ENCODE results near the gene DLG5.

The DLG5 gene

GRCh38 chr10:77846718-77847311 is 79.7 kb downstream of the DLG5 start:
- no peak overlapping the region for H3K4me3 ChIP-seq (ENCODE audit: insufficient read depth, low read depth, low read length, poor library complexity, severe bottlenecking)
- H3K36me3 ChIP-seq (ENCODE audit: control insufficient read depth, insufficient read depth, low read length), result no peaks in the 10 kb centered on the region
- H3K27ac ChIP-seq (ENCODE audit: insufficient read depth, low read length, poor library complexity, severe bottlenecking), result no peak overlapping the region
- no peaks in the 10 kb centered on the region for H3K27me3 ChIP-seq (replicated peaks; ENCODE audit: control insufficient read depth, insufficient read depth, low read length, poor library complexity, severe bottlenecking)
- H3K4me1 ChIP-seq (ENCODE audit: control insufficient read depth, insufficient read depth, low read length, poor library complexity, severe bottlenecking), result peaks cover 3% of the 10 kb centered on the region
- peak; percentile 19 to 43 (median 36) for DNase-seq
- no peaks in the 10 kb centered on the region for H3K9me3 ChIP-seq (ENCODE audit: control insufficient read depth, low read length)

- H3K27ac ChIP-seq (ENCODE audit: insufficient read depth, low read length, poor library complexity, severe bottlenecking), result no peak overlapping the region
- H3K4me1 ChIP-seq (ENCODE audit: control insufficient read depth, insufficient read depth, low read length, poor library complexity, severe bottlenecking), result peaks cover 3% of the 10 kb centered on the region
- H3K27me3 ChIP-seq (replicated peaks; ENCODE audit: control insufficient read depth, insufficient read depth, low read length, poor library complexity, severe bottlenecking), result no peaks in the 10 kb centered on the region
- no peak for DNase-seq
- H3K4me3 ChIP-seq (ENCODE audit: insufficient read depth, low read depth, low read length, poor library complexity, severe bottlenecking), result no peak overlapping the region
- H3K36me3 ChIP-seq (ENCODE audit: control insufficient read depth, insufficient read depth, low read length), result no peaks in the 10 kb centered on the region
- H3K9me3 ChIP-seq (ENCODE audit: control insufficient read depth, low read length), result no peaks in the 10 kb centered on the region
Measured at GRCh38 chr10:77845451-77845850, 81.1 kb downstream of the DLG5 start.

- H3K4me1 ChIP-seq (ENCODE audit: control insufficient read depth, insufficient read depth, low read length, poor library complexity, severe bottlenecking), result peaks cover 3% of the 10 kb centered on the region
- H3K36me3 ChIP-seq (ENCODE audit: control insufficient read depth, insufficient read depth, low read length), result no peaks in the 10 kb centered on the region
- DNase-seq, result no peak
- no peaks in the 10 kb centered on the region for H3K27me3 ChIP-seq (replicated peaks; ENCODE audit: control insufficient read depth, insufficient read depth, low read length, poor library complexity, severe bottlenecking)
- no peak overlapping the region for H3K27ac ChIP-seq (ENCODE audit: insufficient read depth, low read length, poor library complexity, severe bottlenecking)
- H3K9me3 ChIP-seq (ENCODE audit: control insufficient read depth, low read length), result no peaks in the 10 kb centered on the region
- H3K4me3 ChIP-seq (ENCODE audit: insufficient read depth, low read depth, low read length, poor library complexity, severe bottlenecking), result no peak overlapping the region
Measured at GRCh38 chr10:77844713-77845445, 81.7 kb downstream of the DLG5 start.

GRCh38 chr10:77844177-77844576 is 82.4 kb downstream of the DLG5 start:
- Histone ChIP-seq H3K9me3 (ENCODE audit: control insufficient read depth, low read length) (no peaks in the 10 kb centered on the region), H3K36me3 (ENCODE audit: control insufficient read depth, insufficient read depth, low read length) (no peaks in the 10 kb centered on the region)

GRCh38 chr10:77843264-77843663 is 83.3 kb downstream of the DLG5 start:
- Histone ChIP-seq H3K36me3 (ENCODE audit: control insufficient read depth, insufficient read depth, low read length) (no peaks in the 10 kb centered on the region), H3K4me3 (ENCODE audit: insufficient read depth, low read depth, low read length, poor library complexity, severe bottlenecking) (no peak overlapping the region), H3K9me3 (ENCODE audit: control insufficient read depth, low read length) (no peaks in the 10 kb centered on the region), H3K27me3 (replicated peaks; ENCODE audit: control insufficient read depth, insufficient read depth, low read length, poor library complexity, severe bottlenecking) (no peaks in the 10 kb centered on the region), H3K4me1 (ENCODE audit: control insufficient read depth, insufficient read depth, low read length, poor library complexity, severe bottlenecking) (peaks cover 3% of the 10 kb centered on the region), H3K27ac (ENCODE audit: insufficient read depth, low read length, poor library complexity, severe bottlenecking) (no peak overlapping the region)
- DNase-seq, result no peak

More at GRCh38 chr10:77844177-77844576, 82.4 kb downstream of the DLG5 start:
- H3K4me3 ChIP-seq (ENCODE audit: insufficient read depth, low read depth, low read length, poor library complexity, severe bottlenecking), result no peak overlapping the region
- no peak overlapping the region for H3K27ac ChIP-seq (ENCODE audit: insufficient read depth, low read length, poor library complexity, severe bottlenecking)
- no peak for DNase-seq
- H3K27me3 ChIP-seq (replicated peaks; ENCODE audit: control insufficient read depth, insufficient read depth, low read length, poor library complexity, severe bottlenecking), result no peaks in the 10 kb centered on the region
- peaks cover 3% of the 10 kb centered on the region for H3K4me1 ChIP-seq (ENCODE audit: control insufficient read depth, insufficient read depth, low read length, poor library complexity, severe bottlenecking)

GRCh38 chr10:77842652-77843212 is 83.8 kb downstream of the DLG5 start:
- Histone ChIP-seq H3K4me3 (ENCODE audit: insufficient read depth, low read depth, low read length, poor library complexity, severe bottlenecking) (no peak overlapping the region), H3K9me3 (ENCODE audit: control insufficient read depth, low read length) (no peaks in the 10 kb centered on the region)

GRCh38 chr10:77841711-77842375 is 84.7 kb downstream of the DLG5 start:
- H3K36me3 ChIP-seq (ENCODE audit: control insufficient read depth, insufficient read depth, low read length), result no peaks in the 10 kb centered on the region
- H3K9me3 ChIP-seq (ENCODE audit: control insufficient read depth, low read length), result no peaks in the 10 kb centered on the region
- DNase-seq, result no peak
- no peaks in the 10 kb centered on the region for H3K27me3 ChIP-seq (replicated peaks; ENCODE audit: control insufficient read depth, insufficient read depth, low read length, poor library complexity, severe bottlenecking)
- no peak overlapping the region for H3K27ac ChIP-seq (ENCODE audit: insufficient read depth, low read length, poor library complexity, severe bottlenecking)
- H3K4me1 ChIP-seq (ENCODE audit: control insufficient read depth, insufficient read depth, low read length, poor library complexity, severe bottlenecking), result peaks cover 14% of the 10 kb centered on the region
- H3K4me3 ChIP-seq (ENCODE audit: insufficient read depth, low read depth, low read length, poor library complexity, severe bottlenecking), result no peak overlapping the region

More at GRCh38 chr10:77842652-77843212, 83.8 kb downstream of the DLG5 start:
- no peak overlapping the region for H3K27ac ChIP-seq (ENCODE audit: insufficient read depth, low read length, poor library complexity, severe bottlenecking)
- peaks cover 7% of the 10 kb centered on the region for H3K4me1 ChIP-seq (ENCODE audit: control insufficient read depth, insufficient read depth, low read length, poor library complexity, severe bottlenecking)
- no peaks in the 10 kb centered on the region for H3K36me3 ChIP-seq (ENCODE audit: control insufficient read depth, insufficient read depth, low read length)
- no peak for DNase-seq
- no peaks in the 10 kb centered on the region for H3K27me3 ChIP-seq (replicated peaks; ENCODE audit: control insufficient read depth, insufficient read depth, low read length, poor library complexity, severe bottlenecking)

- Histone ChIP-seq H3K4me1 (ENCODE audit: control insufficient read depth, insufficient read depth, low read length, poor library complexity, severe bottlenecking) (peaks cover 21% of the 10 kb centered on the region), H3K36me3 (ENCODE audit: control insufficient read depth, insufficient read depth, low read length) (no peaks in the 10 kb centered on the region), H3K9me3 (ENCODE audit: control insufficient read depth, low read length) (no peaks in the 10 kb centered on the region), H3K27ac (ENCODE audit: insufficient read depth, low read length, poor library complexity, severe bottlenecking) (no peak overlapping the region), H3K27me3 (replicated peaks; ENCODE audit: control insufficient read depth, insufficient read depth, low read length, poor library complexity, severe bottlenecking) (no peaks in the 10 kb centered on the region), H3K4me3 (ENCODE audit: insufficient read depth, low read depth, low read length, poor library complexity, severe bottlenecking) (no peak overlapping the region)
- no peak for DNase-seq
Measured at GRCh38 chr10:77840636-77841035, 85.9 kb downstream of the DLG5 start.

GRCh38 chr10:77837925-77838595 is 88.5 kb downstream of the DLG5 start:
- H3K27me3 ChIP-seq (replicated peaks; ENCODE audit: control insufficient read depth, insufficient read depth, low read length, poor library complexity, severe bottlenecking), result no peaks in the 10 kb centered on the region
- peaks cover 30% of the 10 kb centered on the region for H3K4me1 ChIP-seq (ENCODE audit: control insufficient read depth, insufficient read depth, low read length, poor library complexity, severe bottlenecking)
- H3K4me3 ChIP-seq (ENCODE audit: insufficient read depth, low read depth, low read length, poor library complexity, severe bottlenecking), result no peak overlapping the region
- DNase-seq, result no peak
- no peak overlapping the region for H3K27ac ChIP-seq (ENCODE audit: insufficient read depth, low read length, poor library complexity, severe bottlenecking)
- H3K36me3 ChIP-seq (ENCODE audit: control insufficient read depth, insufficient read depth, low read length), result no peaks in the 10 kb centered on the region
- no peaks in the 10 kb centered on the region for H3K9me3 ChIP-seq (ENCODE audit: control insufficient read depth, low read length)

Measured in effector memory CD4-positive, alpha-beta T cell (primary cell).